HepG2 (cell line): ENCODE data around the gene CHD9. TPM values are rescaled to one million over a fixed set of nuclear protein-coding genes. Genes with fewer than 3 reads are reported as not detected.
A peak's percentile ranks its signal among the peaks of the same experiment; 100 is the strongest.

Experiments used
- CHD2 ChIP-seq: IDR thresholded peaks from 2 replicates; pipeline ENCODE4 v1.6.1; 2011; ENCODE audit warnings: low read depth, low read length, improper control_type of control experiment
- CHD4 ChIP-seq: fragments of 200-600 bp; sonication (generic); IDR thresholded peaks from 2 replicates; pipeline ENCODE4 v1.7.0; 2017; ENCODE audit warnings: mild to moderate bottlenecking, low read length, borderline replicate concordance
- EEA1 ChIP-seq: sonication (generic); formaldehyde crosslinking; IDR thresholded peaks from 2 replicates; pipeline ENCODE4 v1.5.1; 2020; ENCODE audit warnings: mild to moderate bottlenecking, missing genetic modification reagents, borderline replicate concordance
- GMEB2 ChIP-seq: IDR thresholded peaks from 2 replicates; pipeline ENCODE4 v1.6.1; 2016; ENCODE audit warnings: missing biosample characterization, missing genetic modification reagents, low read depth
- IKZF1 ChIP-seq: fragments of 450-650 bp; IDR thresholded peaks from 2 replicates; pipeline ENCODE4 v1.7.1; 2016
- KDM6A ChIP-seq: IDR thresholded peaks from 2 replicates; pipeline ENCODE4 v1.6.1; 2016; ENCODE audit warnings: low read depth
- MAZ ChIP-seq, 2 experiments: sonication (generic) in 1 of 2; formaldehyde crosslinking in 1 of 2; IDR thresholded peaks; 2 replicates each; pipeline versions ENCODE4 v1.5.0 to v1.6.1; 2012 to 2020; ENCODE audit warnings: low read depth in 2 of 2, mild to moderate bottlenecking in 2 of 2, borderline replicate concordance in 1 of 2, improper control_type of control experiment in 1 of 2, low read length in 1 of 2, missing genetic modification reagents in 1 of 2, moderate library complexity in 1 of 2
- MTF1 ChIP-seq: sonication (generic); formaldehyde crosslinking; IDR thresholded peaks from 2 replicates; pipeline ENCODE4 v1.5.0; 2020; ENCODE audit warnings: missing genetic modification reagents
- NFE2L2 ChIP-seq: fragments of 150-350 bp; IDR thresholded peaks from 2 replicates; pipeline ENCODE4 v1.6.1; 2014; ENCODE audit warnings: low read length
- NPAS2 ChIP-seq: sonication (generic); formaldehyde crosslinking; IDR thresholded peaks from 2 replicates; pipeline ENCODE4 v1.8.0; 2022; ENCODE audit warnings: mild to moderate bottlenecking, missing genetic modification reagents, borderline replicate concordance
- PAF1 ChIP-seq: IDR thresholded peaks from 2 replicates; pipeline ENCODE4 v1.6.1; 2016; ENCODE audit warnings: missing genetic modification reagents, missing compliant biosample characterization
- PAWR ChIP-seq: sonication (generic); formaldehyde crosslinking; IDR thresholded peaks from 2 replicates; pipeline ENCODE4 v1.4.0; 2020; ENCODE audit warnings: missing genetic modification reagents, mild to moderate bottlenecking, borderline replicate concordance
- PHF21A ChIP-seq: sonication (generic); formaldehyde crosslinking; IDR thresholded peaks from 2 replicates; pipeline ENCODE4 v1.5.0; 2020; ENCODE audit warnings: mild to moderate bottlenecking, missing genetic modification reagents
- PITX1 ChIP-seq: sonication (generic); formaldehyde crosslinking; IDR thresholded peaks from 2 replicates; pipeline ENCODE4 v1.5.1; 2020; ENCODE audit warnings: mild to moderate bottlenecking, missing genetic modification reagents
- RFXANK ChIP-seq: IDR thresholded peaks from 2 replicates; pipeline ENCODE4 v1.6.1; 2016
- UBTF ChIP-seq: sonication (generic); formaldehyde crosslinking; IDR thresholded peaks from 2 replicates; pipeline ENCODE4 v1.4.0; 2020; ENCODE audit warnings: mild to moderate bottlenecking, missing genetic modification reagents
- ZBTB20 ChIP-seq: sonication (generic); formaldehyde crosslinking; IDR thresholded peaks from 2 replicates; pipeline ENCODE4 v1.8.1; 2023; ENCODE audit warnings: missing genetic modification reagents, low read depth, mild to moderate bottlenecking, borderline replicate concordance
- ZBTB3 ChIP-seq: sonication (generic); formaldehyde crosslinking; IDR thresholded peaks from 2 replicates; pipeline ENCODE4 v1.4.0; 2020; ENCODE audit warnings: low read depth, mild to moderate bottlenecking, moderate library complexity, missing genetic modification reagents, borderline replicate concordance
- ZFX ChIP-seq: sonication (generic); formaldehyde crosslinking; IDR thresholded peaks from 2 replicates; pipeline ENCODE4 v1.4.0; 2020; ENCODE audit warnings: mild to moderate bottlenecking, low read depth, missing genetic modification reagents, moderate library complexity
- ZKSCAN1 ChIP-seq: fragments of 150-350 bp; IDR thresholded peaks from 2 replicates; pipeline ENCODE4 v1.6.1; 2014; ENCODE audit warnings: low read length
- ZKSCAN8 ChIP-seq: IDR thresholded peaks from 2 replicates; pipeline ENCODE4 v1.6.1; 2016; ENCODE audit warnings: borderline replicate concordance, missing genetic modification reagents, missing compliant biosample characterization
- ZMYM2 ChIP-seq: sonication (generic); formaldehyde crosslinking; IDR thresholded peaks from 2 replicates; pipeline ENCODE4 v1.8.0; 2022; ENCODE audit warnings: mild to moderate bottlenecking, missing genetic modification reagents
- ZNF33A ChIP-seq: sonication (generic); formaldehyde crosslinking; IDR thresholded peaks from 2 replicates; pipeline ENCODE4 v1.5.1; 2020; ENCODE audit warnings: missing genetic modification reagents, mild to moderate bottlenecking, moderate library complexity, borderline replicate concordance
- ZNF605 ChIP-seq: sonication (generic); formaldehyde crosslinking; IDR thresholded peaks from 2 replicates; pipeline ENCODE4 v1.8.0; 2022; ENCODE audit warnings: mild to moderate bottlenecking, missing genetic modification reagents
- ZUFSP ChIP-seq: sonication (generic); formaldehyde crosslinking; IDR thresholded peaks from 2 replicates; pipeline ENCODE4 v1.9.0; 2021; ENCODE audit warnings: missing genetic modification reagents, mild to moderate bottlenecking, borderline replicate concordance
- polyA plus RNA-seq, 8 experiments: library from polyadenylated mRNA; depleted of rRNA in 3 of 8; stranded (reverse) in 7 of 8; unstranded in 1 of 8; fragments of >200 nt; fragmentation: Illumina TruSeq in 4 of 8; extraction: Trizol in 4 of 8; gene quantifications; 2 replicates each; pipeline versions ENCODE4 v1.2.1 to v1.2.3, GENCODE V29; 2011 to 2016; ENCODE audit warnings: low read depth in 4 of 8, missing spikeins in 1 of 8, mixed read lengths in 1 of 8; ENCODE audit not compliant: insufficient read depth in 1 of 8
- total RNA-seq, 5 experiments: library from RNA; depleted of rRNA; stranded (reverse); fragments of >200 nt; fragmentation: Illumina TruSeq; extraction: Trizol; gene quantifications; 2 replicates each; pipeline ENCODE4 v1.2.3, GENCODE V29; 2016; ENCODE audit warnings: low read depth in 1 of 5

CHD9 gene
- total and polyA plus RNA-seq, 2 of the 13 experiments (the other 11 are each of a cell fraction or from before 2014, with no cell fraction given) = 23.4 to 27.7 TPM

- TF ChIP-seq ZUFSP (CRISPR knock-in tag) (no peak), ZBTB20 (CRISPR knock-in tag) (peak; percentile 83), ZNF33A (CRISPR knock-in tag) (no peak), IKZF1 (no peak), PHF21A (peak; percentile 93), NPAS2 (CRISPR knock-in tag) (no peak), ZBTB3 (no peak), MTF1 (CRISPR knock-in tag) (peak; percentile 23; the same call in 1 of the 2 replicates), ZKSCAN1 (peak; percentile 73), CHD2 (no peak), CHD4 (no peak; the same call in 1 of the 2 replicates), ZFX (CRISPR knock-in tag) (peak; percentile 89), ZNF605 (CRISPR knock-in tag) (peak; percentile 99), KDM6A (CRISPR knock-in tag) (no peak; the same call in 1 of the 2 replicates), ZKSCAN8 (peak; percentile 93; the same call in 1 of the 2 replicates), UBTF (peak; percentile 98), PAF1 (no peak), RFXANK (peak; percentile 79; the same call in 1 of the 2 replicates), ZMYM2 (CRISPR knock-in tag) (peak; percentile 85), GMEB2 (no peak), NFE2L2 (no peak), MAZ (IDR thresholded peaks at IDR 0.05; ENCODE audit: borderline replicate concordance, low read depth, low read length) (no peak; the same call in 1 of the 2 replicates), MAZ (CRISPR knock-in tag; IDR thresholded peaks at IDR 0.05; ENCODE audit: low read depth) (peak; percentile 88), PAWR (no peak), PITX1 (peak; percentile 91), EEA1 (no peak; the same call in 1 of the 2 replicates)
Measured at GRCh38 chr16:53054670-53055485, at the start of gene CHD9 (continued).
